GM10248 (cell line): Measurements from ENCODE around the gene BBS2.

ENCODE experiments used
- CTCF ChIA-PET: fragments of 300-600 bp; sonication (Branson Sonifier 250); formaldehyde crosslinking; extraction: SDS; loops from one replicate; lab custom pipeline; 2021; ENCODE audit warnings: antibody characterized with exemption; lab: Yijun Ruan, JAX
- POLR2A ChIA-PET: fragments of 350-650 bp; sonication (Branson Sonifier 250); formaldehyde crosslinking; extraction: SDS; loops from one replicate; lab custom pipeline; 2020; ENCODE audit warnings: antibody characterized with exemption; lab: Yijun Ruan, JAX
- DNase-seq: peaks from one replicate; pipeline ENCODE4 v3.0.0; 2012; ENCODE audit errors: extremely low spot score
- TF ChIP-seq, protein P1 (sequence below): IDR thresholded peaks from 2 replicates; pipeline ENCODE4 v1.5.1; 2012; ENCODE audit warnings: mild to moderate bottlenecking, low read depth; ENCODE audit errors: extremely low read depth, missing control alignments, control extremely low read depth

Gene BBS2

DNA sequence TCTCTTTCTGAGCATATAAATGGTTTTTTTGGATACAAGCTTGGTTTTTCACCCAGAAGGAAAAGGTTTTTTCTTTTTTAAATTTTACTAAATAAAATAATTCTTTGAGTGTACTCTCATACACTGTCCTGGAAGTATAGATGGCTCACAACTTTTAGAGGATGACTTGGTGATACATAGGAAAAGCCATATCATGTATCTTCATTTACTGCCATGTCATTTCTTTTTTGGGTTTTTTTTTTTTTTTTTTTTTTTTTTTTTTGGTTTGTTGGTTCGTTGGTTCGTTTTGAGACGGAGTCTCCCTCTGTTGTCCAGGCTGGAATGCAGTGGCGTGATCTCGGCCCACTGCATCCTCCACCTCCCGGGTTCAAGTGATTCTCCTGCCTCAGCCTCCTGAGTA, 56.7 kb downstream of the BBS2 start:
- POLR2A ChIA-PET, result no interaction called here
- CTCF ChIA-PET, result no interaction called here
- DNase-seq, result no peak
- TF ChIP-seq, protein P1, sequence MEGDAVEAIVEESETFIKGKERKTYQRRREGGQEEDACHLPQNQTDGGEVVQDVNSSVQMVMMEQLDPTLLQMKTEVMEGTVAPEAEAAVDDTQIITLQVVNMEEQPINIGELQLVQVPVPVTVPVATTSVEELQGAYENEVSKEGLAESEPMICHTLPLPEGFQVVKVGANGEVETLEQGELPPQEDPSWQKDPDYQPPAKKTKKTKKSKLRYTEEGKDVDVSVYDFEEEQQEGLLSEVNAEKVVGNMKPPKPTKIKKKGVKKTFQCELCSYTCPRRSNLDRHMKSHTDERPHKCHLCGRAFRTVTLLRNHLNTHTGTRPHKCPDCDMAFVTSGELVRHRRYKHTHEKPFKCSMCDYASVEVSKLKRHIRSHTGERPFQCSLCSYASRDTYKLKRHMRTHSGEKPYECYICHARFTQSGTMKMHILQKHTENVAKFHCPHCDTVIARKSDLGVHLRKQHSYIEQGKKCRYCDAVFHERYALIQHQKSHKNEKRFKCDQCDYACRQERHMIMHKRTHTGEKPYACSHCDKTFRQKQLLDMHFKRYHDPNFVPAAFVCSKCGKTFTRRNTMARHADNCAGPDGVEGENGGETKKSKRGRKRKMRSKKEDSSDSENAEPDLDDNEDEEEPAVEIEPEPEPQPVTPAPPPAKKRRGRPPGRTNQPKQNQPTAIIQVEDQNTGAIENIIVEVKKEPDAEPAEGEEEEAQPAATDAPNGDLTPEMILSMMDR, result no peak

DNA sequence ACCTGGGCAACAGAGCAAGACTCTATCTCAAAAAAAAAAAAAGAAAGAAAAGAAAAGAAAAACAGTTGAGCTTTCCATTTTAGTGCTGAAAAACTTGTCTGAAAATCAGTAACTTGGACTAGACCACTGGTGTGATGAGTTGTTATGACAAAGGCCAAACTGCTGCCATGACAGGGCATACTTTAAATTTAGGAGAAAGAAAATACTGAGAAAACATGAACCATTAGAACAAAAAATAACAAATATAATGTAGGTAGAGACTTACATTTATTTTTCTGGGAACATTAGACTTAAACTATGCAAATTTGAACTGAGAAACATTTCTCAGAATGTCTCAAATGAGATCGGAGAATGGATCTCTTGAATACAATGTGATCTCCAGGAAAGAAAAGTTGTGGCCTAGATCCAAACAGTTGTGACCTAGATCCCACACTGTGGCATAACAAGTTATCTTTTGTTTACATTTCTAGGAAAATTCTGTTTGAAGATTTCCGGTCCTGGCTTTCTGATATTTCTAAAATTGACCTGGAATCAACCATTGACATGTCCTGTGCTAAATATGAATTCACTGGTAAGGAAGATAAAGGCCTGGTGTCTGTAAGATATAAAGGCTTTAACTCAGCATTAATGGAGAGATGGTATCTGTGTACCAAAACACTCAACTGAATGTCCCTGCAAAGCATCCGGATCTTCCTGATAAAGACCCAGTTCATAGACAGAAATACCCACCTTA, 57.6 kb downstream of the BBS2 start:
- ChIA-PET CTCF (interaction anchor here (1.0 kb wide), 1 partner anchor 24 kb away, joined by 3 read pairs; no protein-coding TSS in a partner anchor), POLR2A (no interaction called here)
- no peak for DNase-seq
- TF ChIP-seq, protein P1, result no peak

DNA sequence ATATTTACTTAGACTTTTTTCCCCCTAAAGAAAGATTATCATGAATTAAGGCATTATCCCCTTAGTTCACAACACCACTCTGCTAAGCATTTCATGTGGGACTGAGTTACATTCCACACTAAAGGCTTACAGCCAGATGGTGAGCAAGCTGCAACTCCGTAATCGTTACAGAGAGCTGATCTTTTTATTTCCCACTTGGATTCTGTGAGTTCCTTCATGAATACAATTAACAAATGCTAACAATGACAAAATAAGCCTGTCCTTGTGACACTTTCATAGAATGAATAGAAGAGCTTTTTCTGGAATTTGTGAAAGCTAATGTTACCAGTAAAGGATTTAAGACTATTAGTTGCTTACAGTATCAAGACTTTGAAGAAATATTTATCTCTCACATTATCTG, 59.7 kb downstream of the BBS2 start:
- no peak for DNase-seq
- POLR2A ChIA-PET, result no interaction called here
- TF ChIP-seq, protein P1, result no peak
- CTCF ChIA-PET, result interaction anchor here (1.4 kb wide), 1 partner anchor 9 kb away, joined by 4 read pairs; the partner anchor contains the start of genes NUDT21 and OGFOD1

DNA sequence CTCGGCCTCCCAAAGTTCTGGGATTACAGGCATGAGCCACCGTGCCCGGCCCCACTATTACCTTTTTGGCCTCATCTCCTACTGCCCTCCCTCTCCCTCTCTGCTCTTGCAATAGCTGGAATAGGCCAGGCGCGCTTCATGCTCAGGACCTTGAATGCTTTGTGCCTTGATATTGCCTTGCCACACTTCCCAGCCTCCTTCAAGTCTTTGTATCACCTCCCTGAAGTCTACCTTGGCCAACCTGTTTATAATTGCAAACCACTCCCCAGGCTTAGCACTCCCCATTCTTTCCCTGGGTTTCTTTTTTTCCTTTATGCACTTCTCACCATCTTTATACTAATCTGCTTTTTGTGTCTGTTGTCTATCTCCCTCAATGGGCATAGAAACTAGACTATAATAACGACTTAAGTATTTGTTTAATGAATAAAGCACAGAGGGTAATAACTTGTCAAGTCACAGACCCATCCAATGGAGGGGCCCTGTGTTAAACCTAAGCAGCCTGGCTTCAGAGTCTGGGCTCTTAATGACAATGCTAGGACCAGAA, 61.8 kb downstream of the BBS2 start:
- TF ChIP-seq, protein P1, result no peak
- POLR2A ChIA-PET, result no interaction called here
- CTCF ChIA-PET, result no interaction called here
- DNase-seq, result no peak

DNA sequence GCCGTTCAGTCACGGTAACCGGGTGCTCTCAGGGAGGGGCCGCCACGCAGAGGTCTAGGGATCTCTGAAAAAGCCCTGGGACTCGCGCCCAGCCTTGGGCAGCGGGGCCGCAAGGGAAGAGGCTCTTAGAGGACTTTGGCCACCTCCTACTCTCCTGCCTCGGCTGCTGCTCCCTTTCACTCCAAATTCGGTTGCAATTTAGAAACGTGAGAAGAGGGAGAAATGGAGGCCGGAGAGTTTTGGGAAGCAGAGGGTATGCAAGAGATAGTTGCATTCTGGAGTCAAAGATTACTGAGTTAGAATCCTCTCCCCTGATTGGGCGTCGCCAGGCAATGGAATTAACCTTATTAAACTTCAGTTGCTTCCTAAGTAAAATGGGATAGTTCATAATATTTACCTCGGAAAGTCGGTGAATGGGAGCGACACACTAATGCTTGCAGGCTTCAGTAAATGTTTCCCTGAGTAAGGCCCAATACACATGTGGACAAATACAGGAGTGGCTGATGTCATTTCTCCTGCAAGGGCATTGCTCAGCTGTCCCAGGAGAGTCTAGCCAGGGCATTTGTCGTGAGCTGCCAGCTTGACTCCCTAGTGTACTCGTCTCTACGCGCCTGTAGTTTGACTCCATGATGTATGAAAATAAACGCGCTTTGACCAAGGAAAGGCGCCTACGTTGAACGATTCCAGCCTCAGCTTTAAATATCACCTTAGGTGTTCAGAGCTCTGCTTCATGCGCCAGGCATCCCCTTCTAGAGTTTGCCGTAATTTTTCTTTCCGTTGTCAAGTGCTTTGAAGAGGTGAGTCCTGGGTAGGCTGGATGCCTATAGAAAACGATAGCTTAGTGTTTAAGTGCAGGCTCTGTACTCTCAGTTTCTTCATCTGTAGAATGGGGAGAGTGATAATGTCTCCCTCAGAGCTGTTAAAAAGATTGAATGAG, 67.8 kb downstream of the BBS2 start:
- TF ChIP-seq, protein P1, result no peak
- CTCF ChIA-PET, result interaction anchor here (1.0 to 1.5 kb wide), 3 partner anchors 8 to 95 kb away, joined by 3 to 4 read pairs (median 3); no protein-coding TSS in a partner anchor
- POLR2A ChIA-PET, result interaction anchor here (0.5 to 1.0 kb wide), 6 partner anchors 14 to 295 kb away, joined by 3 to 5 read pairs (median 3); no protein-coding TSS in a partner anchor
- DNase-seq, result no peak
